RKO (cell line): Measurements from ENCODE around the gene OPCML.

Experiments
- DNase-seq: peaks from one replicate; pipeline ENCODE4 v3.0.0-alpha.2; 2016; ENCODE audit warnings: low spot score

OPCML gene

DNA sequence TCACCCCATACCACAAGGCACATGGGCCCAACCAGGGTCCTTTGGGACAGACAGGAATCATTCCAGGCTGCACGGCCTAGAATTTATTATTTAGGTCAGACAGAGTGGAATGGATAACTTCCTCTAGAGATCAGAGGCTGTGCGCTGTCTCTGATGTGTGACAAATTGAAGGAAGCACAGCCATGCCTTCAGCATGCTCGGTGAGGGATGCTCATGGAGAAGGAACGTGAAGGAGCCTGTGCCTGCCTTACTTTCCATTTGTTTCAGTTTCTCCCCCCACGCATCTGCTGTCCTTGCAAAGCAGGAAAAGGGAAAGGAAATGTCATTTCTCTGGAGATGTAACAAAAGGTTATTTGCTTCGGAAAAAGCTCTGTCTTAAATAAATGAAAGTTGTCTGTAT is 644.1 kb downstream of the OPCML start:
- no peak for DNase-seq

- peak; percentile 37 for DNase-seq
Observed at GRCh38 chr11:132886335-132886734, 646.0 kb downstream of the OPCML start.

GRCh38 chr11:132883241-132883640 is 649.1 kb downstream of the OPCML start:
- DNase-seq = no peak

DNA sequence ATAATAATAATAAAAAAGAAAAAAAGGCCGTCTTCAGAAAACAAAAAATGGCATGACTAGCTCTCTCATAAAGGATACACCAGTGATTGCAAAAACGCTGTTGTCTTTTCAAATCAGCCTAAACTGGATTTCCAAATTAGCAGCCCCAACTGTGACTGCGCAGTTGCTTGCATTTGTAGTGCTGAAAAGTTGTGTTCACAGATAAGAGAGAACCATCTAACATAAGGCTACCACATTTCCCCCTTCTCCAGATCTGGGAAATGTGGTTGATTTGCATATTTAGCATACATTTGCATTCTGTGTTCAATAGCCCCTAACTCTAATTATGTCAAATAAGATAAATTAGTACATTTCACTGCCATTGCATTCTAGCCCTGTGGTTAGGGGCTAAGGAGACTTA is 650.7 kb downstream of the OPCML start:
- DNase-seq = no peak

DNA sequence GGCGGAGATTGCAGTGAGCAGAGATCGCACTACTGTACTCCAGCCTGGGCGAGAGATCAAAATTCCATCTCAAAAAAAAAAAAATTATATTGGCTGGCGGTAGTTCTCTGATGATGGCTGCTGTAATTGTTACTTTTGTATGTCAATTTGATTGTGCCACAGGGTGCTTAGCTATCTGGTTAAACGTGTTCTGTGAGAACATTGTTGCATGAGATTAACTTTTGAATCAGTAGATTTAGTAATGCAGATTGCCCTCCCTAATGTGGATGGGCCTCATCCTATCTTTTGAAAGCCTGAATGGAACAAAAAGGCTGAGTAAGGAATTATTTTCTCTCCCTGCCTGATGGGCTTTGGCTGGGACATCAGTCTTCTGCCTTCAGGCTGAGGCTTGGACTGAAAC is 654.2 kb downstream of the OPCML start:
- DNase-seq = no peak

- no peak for DNase-seq
Observed at GRCh38 chr11:132876705-132877104, 655.6 kb downstream of the OPCML start.

- no peak for DNase-seq
Observed at GRCh38 chr11:132876239-132876638, 656.1 kb downstream of the OPCML start.

- no peak for DNase-seq
Observed at GRCh38 chr11:132874638-132875037, 657.7 kb downstream of the OPCML start.

DNA sequence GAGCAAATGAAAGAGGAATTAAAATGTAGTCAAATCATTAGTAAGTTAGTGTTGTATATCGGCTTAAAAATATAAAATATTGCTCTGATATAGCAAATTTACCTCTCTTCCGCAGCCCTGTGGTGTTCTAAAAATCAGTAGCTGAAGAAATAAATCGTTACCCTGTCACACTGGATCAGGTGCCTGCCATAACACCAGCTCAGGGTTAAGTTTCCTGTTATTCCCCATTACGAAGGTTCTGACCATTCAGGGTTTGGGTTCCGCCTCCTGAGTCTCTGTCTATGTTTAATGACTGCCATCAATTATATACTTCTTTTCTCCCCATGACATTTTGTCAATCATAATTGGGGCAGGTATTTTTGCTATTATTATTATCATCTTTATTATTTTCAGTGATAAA is 658.5 kb downstream of the OPCML start:
- no peak for DNase-seq

- no peak for DNase-seq
Observed at GRCh38 chr11:132872211-132872610, 660.1 kb downstream of the OPCML start.

GRCh38 chr11:132866783-132867545 is 665.3 kb downstream of the OPCML start:
- no peak for DNase-seq

- DNase-seq = no peak
Observed at GRCh38 chr11:132865623-132866022, 666.7 kb downstream of the OPCML start.

GRCh38 chr11:132864811-132865576 is 667.3 kb downstream of the OPCML start:
- DNase-seq = no peak

DNA sequence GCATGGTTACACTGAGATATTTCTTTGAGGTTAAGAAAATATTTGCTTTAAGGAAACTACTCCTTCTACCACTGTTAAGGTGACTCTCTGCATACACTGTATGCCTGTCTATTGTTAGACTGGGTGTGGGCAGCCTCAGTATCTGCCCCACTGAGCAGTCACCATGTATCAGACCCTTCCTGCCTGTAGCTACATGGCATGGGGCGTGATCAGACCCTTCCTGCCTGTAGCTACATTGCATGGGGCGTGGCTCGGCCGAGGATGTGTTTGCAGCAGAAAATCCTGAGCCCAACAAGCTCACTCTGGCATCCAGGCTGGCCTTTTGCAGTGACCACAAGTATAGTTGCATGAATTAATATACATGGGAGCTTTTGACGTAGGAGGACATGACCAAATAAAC is 669.4 kb downstream of the OPCML start:
- no peak for DNase-seq

DNA sequence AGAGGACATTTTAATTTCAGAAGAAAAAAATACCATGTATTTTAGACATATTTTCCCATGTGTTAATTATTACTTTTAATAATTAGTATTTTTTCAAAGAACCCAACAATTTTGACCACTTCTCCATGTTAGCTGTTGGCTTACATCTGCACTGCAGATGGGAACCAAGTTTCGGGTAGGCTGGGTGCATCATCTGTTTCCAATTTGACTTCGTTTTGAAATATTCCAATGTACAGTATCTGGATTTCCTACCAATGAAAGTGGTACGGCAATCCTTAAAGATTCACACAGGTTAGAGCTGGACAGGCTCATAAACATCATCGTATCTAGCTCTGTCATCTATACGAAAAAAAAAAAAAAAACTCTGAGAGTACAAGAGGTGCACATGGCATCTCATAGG is 670.2 kb downstream of the OPCML start:
- no peak for DNase-seq

DNA sequence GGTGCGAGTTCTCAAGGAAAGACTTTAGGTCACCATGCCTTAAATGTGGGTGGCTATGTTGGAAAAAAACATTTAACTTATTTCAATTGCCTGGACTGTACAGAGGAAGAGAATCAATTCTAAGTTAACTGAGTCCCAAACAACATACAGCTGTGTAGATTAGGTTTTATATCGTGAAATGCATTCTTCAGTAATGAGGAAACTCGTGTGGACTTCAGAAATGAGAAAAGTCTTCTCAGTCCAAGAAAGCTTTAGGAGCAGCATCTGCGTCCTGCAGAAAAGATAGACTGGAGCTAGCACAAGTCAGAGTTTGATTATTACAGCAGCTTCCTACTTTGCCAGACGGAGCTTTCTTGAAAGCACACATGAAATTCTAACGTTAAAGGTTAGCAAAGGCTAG is 673.0 kb downstream of the OPCML start:
- no peak for DNase-seq

DNA sequence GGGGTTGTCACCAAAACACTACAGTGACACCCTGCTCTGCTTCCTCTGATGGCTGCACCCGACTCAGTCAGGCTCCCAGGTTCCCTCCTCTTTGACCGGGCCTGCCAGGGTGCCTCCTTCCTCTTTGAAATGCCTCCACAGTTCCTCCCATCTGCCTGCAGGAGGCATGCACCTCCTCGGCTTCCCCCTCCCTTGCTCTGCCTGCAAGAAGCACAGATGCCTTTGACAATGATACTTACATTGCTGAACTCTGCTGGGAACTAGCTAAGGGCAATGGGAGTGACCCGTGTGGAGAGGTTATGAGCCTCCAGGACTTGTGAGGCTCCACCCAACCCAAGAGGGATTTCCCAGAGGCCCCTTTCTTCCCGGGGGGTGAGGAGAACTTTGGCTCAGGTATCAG is 674.1 kb downstream of the OPCML start:
- peak; percentile 5 for DNase-seq

GRCh38 chr11:132856032-132856431 is 676.3 kb downstream of the OPCML start:
- no peak for DNase-seq

DNA sequence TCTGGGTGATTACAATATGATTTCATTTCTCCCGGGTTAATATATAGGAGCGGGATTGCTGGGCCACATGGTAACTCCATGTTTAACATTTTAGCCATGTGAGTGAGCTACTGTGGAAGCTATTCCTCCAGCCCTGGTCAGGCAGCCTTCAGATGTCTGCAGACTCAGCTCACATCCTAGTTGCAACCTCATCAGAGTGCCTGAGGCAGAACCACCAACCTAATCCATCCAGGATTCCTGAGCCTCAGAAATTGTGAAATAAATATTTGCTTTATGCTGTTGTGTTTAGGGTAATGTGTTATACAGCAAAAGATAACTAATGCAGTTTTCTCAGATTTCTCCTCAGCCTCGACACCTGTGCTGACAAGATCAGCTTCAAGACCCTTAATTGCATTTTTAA is 676.8 kb downstream of the OPCML start:
- no peak for DNase-seq

DNA sequence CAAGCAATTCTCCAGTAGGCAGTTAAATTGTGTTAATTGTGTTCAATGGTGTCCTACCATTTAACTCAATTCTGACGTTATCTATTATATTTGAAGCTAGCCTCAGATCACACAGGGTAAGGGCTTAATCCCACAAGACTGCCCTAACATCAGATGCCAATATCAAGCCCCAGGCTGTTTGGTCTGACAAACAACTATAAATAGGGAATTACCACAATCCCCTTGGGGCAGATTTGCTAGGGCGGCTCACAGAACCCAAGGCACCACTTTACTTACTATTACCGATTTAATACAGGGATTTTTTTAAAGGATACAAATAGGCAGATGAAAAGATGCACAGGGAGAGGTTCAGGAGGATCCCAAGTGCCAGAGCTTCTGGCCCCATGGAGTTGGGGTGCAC is 678.4 kb downstream of the OPCML start:
- no peak for DNase-seq

DNA sequence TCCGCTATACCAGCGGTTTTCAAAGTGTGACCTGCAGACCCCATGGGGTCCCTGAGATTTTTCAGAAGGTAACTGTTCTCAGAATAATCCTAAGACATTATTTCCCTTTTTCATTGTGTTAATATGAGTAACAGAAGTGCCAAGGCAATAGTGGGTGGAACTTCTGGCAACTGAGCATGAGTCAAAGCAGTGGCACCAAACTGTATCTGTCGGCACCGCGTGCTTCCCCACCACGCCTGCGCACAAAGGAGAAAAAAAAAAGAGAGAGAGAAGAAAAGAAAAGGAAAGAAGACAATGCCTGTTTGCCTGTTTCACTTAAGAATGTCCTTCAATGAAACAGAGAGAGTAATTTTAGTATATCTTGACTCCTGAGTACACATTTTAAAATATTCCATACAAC is 679.9 kb downstream of the OPCML start:
- no peak for DNase-seq

DNA sequence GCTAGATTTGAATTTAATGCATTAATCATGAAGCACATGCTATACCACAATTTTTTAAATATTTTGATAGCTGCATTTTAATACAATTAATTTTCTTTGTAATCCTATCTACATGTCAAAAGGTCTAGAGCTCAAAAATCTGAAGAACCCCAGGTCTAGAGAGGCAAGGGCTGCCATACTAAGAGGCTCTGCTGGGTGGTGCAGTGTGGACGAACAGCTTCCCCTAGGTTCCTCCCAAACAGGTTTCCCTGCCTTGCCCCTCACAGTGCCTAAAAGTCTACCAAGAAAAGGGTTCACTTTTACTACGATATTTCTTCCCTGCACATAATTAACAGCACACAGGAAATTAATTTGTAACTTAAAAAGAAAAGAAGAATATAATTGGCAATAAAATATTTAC is 681.1 kb downstream of the OPCML start:
- DNase-seq = no peak

DNA sequence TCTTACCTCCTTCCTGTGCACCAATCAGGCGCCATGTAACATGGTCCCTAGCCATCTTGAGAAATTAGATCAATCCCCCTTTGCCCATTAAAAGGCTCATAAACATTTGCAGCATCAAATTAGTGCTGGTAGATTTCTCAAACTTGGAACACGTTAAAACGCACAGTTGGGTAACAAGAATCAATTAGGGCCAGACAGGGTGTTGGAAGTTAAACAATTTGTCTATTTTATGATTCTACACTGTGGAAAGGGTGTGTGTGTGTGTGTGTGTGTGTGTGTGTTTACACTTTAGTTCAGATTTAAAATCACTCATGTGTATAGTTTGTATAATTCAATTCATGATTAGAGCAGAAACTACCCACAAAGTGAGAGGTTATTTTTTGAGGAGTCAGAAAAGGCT is 682.0 kb downstream of the OPCML start:
- DNase-seq = no peak

DNA sequence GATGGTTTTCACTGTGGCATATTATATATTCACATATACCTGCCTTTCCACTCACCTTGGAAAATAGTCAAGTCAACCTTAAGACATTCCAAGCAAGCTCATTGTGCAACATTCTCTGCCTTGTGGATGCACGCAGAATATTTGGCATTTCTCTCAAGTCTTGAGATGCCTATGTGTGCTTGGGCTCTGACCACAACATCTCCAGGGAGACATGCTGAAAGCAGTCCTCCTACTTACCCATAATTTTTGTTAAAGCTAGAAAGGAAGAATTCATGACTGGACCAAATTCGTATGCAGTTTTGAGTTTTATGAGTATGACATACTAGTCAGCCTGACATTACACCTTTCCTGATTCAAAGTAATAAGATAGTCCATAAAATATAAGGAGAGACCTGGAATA is 684.0 kb downstream of the OPCML start:
- DNase-seq = no peak
